HEK293 (cell line): Measurements from ENCODE around the gene STK24.
A peak's percentile ranks its signal among the peaks of the same experiment; 100 is the strongest.

Source experiments
- CTCF ChIA-PET: fragments of 350-600 bp; formaldehyde crosslinking; extraction: SDS; loops from one replicate; lab custom pipeline; 2021; ENCODE audit warnings: antibody characterized with exemption; lab: Yijun Ruan, JAX
- POLR2A ChIA-PET: fragments of 300-600 bp; formaldehyde crosslinking; extraction: SDS; loops from one replicate; lab custom pipeline; 2020; ENCODE audit warnings: antibody characterized with exemption, inconsistent platforms; lab: Yijun Ruan, JAX
- H3K27ac ChIP-seq: fragments of 200-500 bp; sonication (Bioruptor generic); 2 replicates; pipeline ENCODE4 v1.5.1; 2014; ENCODE audit warnings: low read depth, low read length, control low read depth, inconsistent platforms; ENCODE audit errors: extremely low read depth
- H3K36me3 ChIP-seq, 2 experiments: fragments of 200-500 bp in 1 of 2; sonication (Bioruptor generic) in 1 of 2; 1 replicate in 1 of 2; 2 replicates in 1 of 2; pipeline ENCODE4 v1.5.1; 2014 to 2017; ENCODE audit warnings: inconsistent platforms in 2 of 2, low read length in 2 of 2; ENCODE audit not compliant: control insufficient read depth in 2 of 2, insufficient read depth in 1 of 2
- H3K4me1 ChIP-seq: fragments of 200-500 bp; sonication (Bioruptor generic); 2 replicates; pipeline ENCODE4 v1.5.1; 2014; ENCODE audit warnings: mild to moderate bottlenecking, low read length, inconsistent platforms; ENCODE audit not compliant: control insufficient read depth, insufficient read depth
- H3K4me3 ChIP-seq: 2 replicates; pipeline ENCODE4 v1.5.1; 2011; ENCODE audit warnings: low read depth, mild to moderate bottlenecking, control low read depth, low read length, moderate library complexity
- H3K9me3 ChIP-seq: fragments of 200-500 bp; sonication (Bioruptor generic); 2 replicates; pipeline ENCODE4 v1.5.1; 2014; ENCODE audit warnings: low read depth, low read length, inconsistent platforms; ENCODE audit not compliant: control insufficient read depth, insufficient read depth
- PRDM1 ChIP-seq: fragments of 450-650 bp; formaldehyde crosslinking; IDR thresholded peaks from 2 replicates; pipeline ENCODE4; 2016; ENCODE audit warnings: missing biosample characterization, missing genetic modification characterization
- SCRT1 ChIP-seq: fragments of 450-650 bp; formaldehyde crosslinking; IDR thresholded peaks from 2 replicates; pipeline ENCODE4 v1.5.1; 2016; ENCODE audit warnings: missing biosample characterization, missing genetic modification characterization, borderline replicate concordance
- SCRT2 ChIP-seq: fragments of 450-650 bp; formaldehyde crosslinking; IDR thresholded peaks from 2 replicates; pipeline ENCODE4 v1.5.1; 2016; ENCODE audit warnings: missing biosample characterization, missing genetic modification characterization
- ZBTB10 ChIP-seq: fragments of 450-650 bp; formaldehyde crosslinking; IDR thresholded peaks from 2 replicates; pipeline ENCODE4 v1.5.1; 2016; ENCODE audit warnings: missing biosample characterization, missing genetic modification characterization
- ZBTB17 ChIP-seq: fragments of 450-650 bp; formaldehyde crosslinking; IDR thresholded peaks from 2 replicates; pipeline ENCODE4 v1.5.1; 2016; ENCODE audit warnings: missing biosample characterization, missing genetic modification characterization
- ZBTB49 ChIP-seq: fragments of 450-650 bp; formaldehyde crosslinking; IDR thresholded peaks from 2 replicates; pipeline ENCODE4 v1.5.1; 2016; ENCODE audit warnings: missing biosample characterization, missing genetic modification characterization, low read depth
- ZNF174 ChIP-seq: fragments of 450-650 bp; formaldehyde crosslinking; IDR thresholded peaks from 2 replicates; pipeline ENCODE4 v1.5.0; 2017; ENCODE audit warnings: missing biosample characterization, mild to moderate bottlenecking, missing genetic modification characterization
- ZNF18 ChIP-seq: fragments of 450-650 bp; formaldehyde crosslinking; IDR thresholded peaks from 2 replicates; pipeline ENCODE4 v1.5.1; 2016; ENCODE audit warnings: missing biosample characterization, missing genetic modification characterization
- ZNF302 ChIP-seq: fragments of 450-650 bp; formaldehyde crosslinking; IDR thresholded peaks from 2 replicates; pipeline ENCODE4 v1.5.1; 2016; ENCODE audit warnings: missing biosample characterization, missing genetic modification characterization, low read depth
- ZNF341 ChIP-seq: fragments of 450-650 bp; formaldehyde crosslinking; IDR thresholded peaks from 2 replicates; pipeline ENCODE4; 2016; ENCODE audit warnings: low read depth, missing biosample characterization, missing genetic modification characterization
- ZNF37A ChIP-seq: fragments of 450-650 bp; IDR thresholded peaks from 2 replicates; pipeline ENCODE4 v1.5.1; 2018; ENCODE audit warnings: missing biosample characterization, missing genetic modification characterization
- ZNF621 ChIP-seq: fragments of 450-650 bp; formaldehyde crosslinking; IDR thresholded peaks from 2 replicates; pipeline ENCODE4 v1.5.1; 2017; ENCODE audit warnings: missing biosample characterization, missing genetic modification characterization
- ZNF624 ChIP-seq: fragments of 450-650 bp; formaldehyde crosslinking; IDR thresholded peaks from 2 replicates; pipeline ENCODE4 v1.5.1; 2017; ENCODE audit warnings: missing biosample characterization, missing genetic modification characterization
- ZNF701 ChIP-seq: fragments of 450-650 bp; formaldehyde crosslinking; IDR thresholded peaks from 2 replicates; pipeline ENCODE4 v1.5.1; 2016; ENCODE audit warnings: missing biosample characterization, missing genetic modification characterization
- ZNF747 ChIP-seq: fragments of 450-650 bp; formaldehyde crosslinking; IDR thresholded peaks from 2 replicates; pipeline ENCODE4 v1.5.1; 2016; ENCODE audit warnings: missing biosample characterization, missing genetic modification characterization
- ZNF777 ChIP-seq: fragments of 450-650 bp; formaldehyde crosslinking; IDR thresholded peaks from 2 replicates; pipeline ENCODE4 v1.5.1; 2017; ENCODE audit warnings: missing biosample characterization, missing genetic modification characterization, borderline replicate concordance
- ZNF785 ChIP-seq: fragments of 450-650 bp; formaldehyde crosslinking; IDR thresholded peaks from 2 replicates; pipeline ENCODE4 v1.5.1; 2016; ENCODE audit warnings: missing biosample characterization, missing genetic modification characterization
- ZSCAN4 ChIP-seq: fragments of 450-650 bp; formaldehyde crosslinking; IDR thresholded peaks from 2 replicates; pipeline ENCODE4 v1.5.1; 2017; ENCODE audit warnings: missing biosample characterization, missing genetic modification characterization

The STK24 gene

GRCh38 chr13:98576200-98576945 is 534 bp downstream of the STK24 start (continued):
- TF ChIP-seq ZBTB10 (tag by site-specific recombination), result no peak
- TF ChIP-seq ZBTB49, result no peak
- TF ChIP-seq ZNF785 (tag by site-specific recombination), result no peak
- no peak for TF ChIP-seq ZNF624
- TF ChIP-seq ZNF621 (tag by site-specific recombination), result no peak
- no peak for TF ChIP-seq ZNF701 (tag by site-specific recombination)
- no peak for TF ChIP-seq ZNF747
- no peak for TF ChIP-seq ZNF174 (tag by site-specific recombination)
- TF ChIP-seq ZNF37A (tag by site-specific recombination), result no peak

GRCh38 chr13:98575904-98576199 is 1.1 kb downstream of the STK24 start:
- CTCF ChIA-PET, result interaction anchor here (1.2 kb wide), 1 partner anchor 77 kb away, joined by 3 read pairs; no protein-coding TSS in a partner anchor
- TF ChIP-seq ZNF341 (tag by site-specific recombination) (0 out of 2 replicates have a peak, but pooled peaks have one; percentile 35), ZNF18 (tag by site-specific recombination) (no peak), ZNF777 (tag by site-specific recombination) (no peak)
- TF ChIP-seq, all 188 proteins: peak for 1
- Histone ChIP-seq H3K4me3 (peak overlapping the region; percentile 81), H3K4me1 (peaks cover 16% of the 10 kb centered on the region), H3K36me3 (no peaks in the 10 kb centered on the region), H3K9me3 (no peaks in the 10 kb centered on the region), H3K27ac (peak overlapping the region; percentile 90; the same call in 1 of the 2 replicates)
- POLR2A ChIA-PET, result interaction anchor here (0.6 kb wide), 1 partner anchor 36 kb away, joined by 3 read pairs; no protein-coding TSS in a partner anchor

GRCh38 chr13:98575009-98575903 is 1.7 kb downstream of the STK24 start:
- H3K27ac ChIP-seq, result no peak overlapping the region; the same call in 1 of the 2 replicates
- H3K4me1 ChIP-seq, result peaks cover 16% of the 10 kb centered on the region
- H3K9me3 ChIP-seq, result no peaks in the 10 kb centered on the region
- H3K4me3 ChIP-seq, result peak overlapping the region; percentile 81
- no peaks in the 10 kb centered on the region for H3K36me3 ChIP-seq
- TF ChIP-seq ZNF302 (tag by site-specific recombination) (no peak), SCRT1 (tag by site-specific recombination) (no peak), SCRT2 (peak; percentile 21; the same call in 1 of the 2 replicates), ZNF18 (tag by site-specific recombination) (0 out of 2 replicates have a peak, but pooled peaks have one; percentile 17), ZNF624 (no peak), PRDM1 (peak; percentile 80), ZSCAN4 (tag by site-specific recombination) (peak; percentile 82), ZBTB17 (0 out of 2 replicates have a peak, but pooled peaks have one; percentile 10)
- ChIA-PET POLR2A (interaction anchor here (0.6 kb wide), 1 partner anchor 35 kb away, joined by 3 read pairs; no protein-coding TSS in a partner anchor), CTCF (interaction anchor here (1.2 kb wide), 1 partner anchor 78 kb away, joined by 3 read pairs; no protein-coding TSS in a partner anchor)
